ENCODE data around the gene ATE1.
"Not testable (repeated sequence)": the region's sequence is repeated elsewhere in the genome, so short reads cannot be mapped to it uniquely, and the experiment has no call there.

Gene ATE1

GRCh38 chr10:121831237-121831636 lies 96.6 kb downstream of the ATE1 start:
- no peak for DNase-seq (ENCODE audit: low spot score)

- DNase-seq (ENCODE audit: low spot score) = no peak
Observed at GRCh38 chr10:121830101-121830500, 97.7 kb downstream of the ATE1 start.

GRCh38 chr10:121828045-121828444 lies 99.8 kb downstream of the ATE1 start:
- DNase-seq (ENCODE audit: low spot score) = no peak

GRCh38 chr10:121826773-121827172 lies 101.1 kb downstream of the ATE1 start:
- DNase-seq (ENCODE audit: low spot score) = not testable (repeated sequence)

- DNase-seq (ENCODE audit: low spot score) = peak; percentile 13
Observed at GRCh38 chr10:121823993-121824463, 103.8 kb downstream of the ATE1 start.

GRCh38 chr10:121822724-121823123 lies 105.1 kb downstream of the ATE1 start:
- no peak for DNase-seq (ENCODE audit: low spot score)

GRCh38 chr10:121822180-121822579 lies 105.7 kb downstream of the ATE1 start:
- DNase-seq (ENCODE audit: low spot score) = no peak

- DNase-seq (ENCODE audit: low spot score) = no peak
Observed at GRCh38 chr10:121819049-121819448, 108.8 kb downstream of the ATE1 start.

GRCh38 chr10:121818599-121818998 lies 109.2 kb downstream of the ATE1 start:
- no peak for DNase-seq (ENCODE audit: low spot score)

GRCh38 chr10:121816197-121816596 lies 111.6 kb downstream of the ATE1 start:
- DNase-seq (ENCODE audit: low spot score) = no peak

GRCh38 chr10:121813857-121814256 lies 114.0 kb downstream of the ATE1 start:
- DNase-seq (ENCODE audit: low spot score) = no peak

GRCh38 chr10:121813211-121813815 lies 114.5 kb downstream of the ATE1 start:
- DNase-seq (ENCODE audit: low spot score) = peak; percentile 2

GRCh38 chr10:121812031-121812430 lies 115.8 kb downstream of the ATE1 start:
- DNase-seq (ENCODE audit: low spot score) = no peak

GRCh38 chr10:121811386-121811785 lies 116.4 kb downstream of the ATE1 start:
- no peak for DNase-seq (ENCODE audit: low spot score)

GRCh38 chr10:121808835-121809234 lies 119.0 kb downstream of the ATE1 start:
- DNase-seq (ENCODE audit: low spot score) = no peak

GRCh38 chr10:121804460-121804859 lies 123.4 kb downstream of the ATE1 start:
- DNase-seq (ENCODE audit: low spot score) = no peak

- no peak for DNase-seq (ENCODE audit: low spot score)
Observed at GRCh38 chr10:121803611-121804010, 124.2 kb downstream of the ATE1 start.

GRCh38 chr10:121800831-121801230 lies 127.0 kb downstream of the ATE1 start:
- DNase-seq (ENCODE audit: low spot score) = no peak

- no peak for DNase-seq (ENCODE audit: low spot score)
Observed at GRCh38 chr10:121800146-121800545, 127.7 kb downstream of the ATE1 start.

- no peak for DNase-seq (ENCODE audit: low spot score)
Observed at GRCh38 chr10:121797490-121797889, 130.3 kb downstream of the ATE1 start.

- no peak for DNase-seq (ENCODE audit: low spot score)
Observed at GRCh38 chr10:121796342-121796741, 131.5 kb downstream of the ATE1 start.

- DNase-seq (ENCODE audit: low spot score) = no peak
Observed at GRCh38 chr10:121792198-121792597, 135.6 kb downstream of the ATE1 start.

- DNase-seq (ENCODE audit: low spot score) = no peak
Observed at GRCh38 chr10:121791761-121792160, 136.1 kb downstream of the ATE1 start.

GRCh38 chr10:121788717-121789116 lies 139.1 kb downstream of the ATE1 start:
- DNase-seq (ENCODE audit: low spot score) = no peak

Measured in LoVo (cell line).